ENCODE measurements around the gene PRSS27. TPM values are rescaled to one million over a fixed set of nuclear protein-coding genes. Genes with fewer than 3 reads are reported as not detected.

PRSS27 gene
- total RNA-seq, 1 experiment from 2014 or later = 14.8 TPM

DNA sequence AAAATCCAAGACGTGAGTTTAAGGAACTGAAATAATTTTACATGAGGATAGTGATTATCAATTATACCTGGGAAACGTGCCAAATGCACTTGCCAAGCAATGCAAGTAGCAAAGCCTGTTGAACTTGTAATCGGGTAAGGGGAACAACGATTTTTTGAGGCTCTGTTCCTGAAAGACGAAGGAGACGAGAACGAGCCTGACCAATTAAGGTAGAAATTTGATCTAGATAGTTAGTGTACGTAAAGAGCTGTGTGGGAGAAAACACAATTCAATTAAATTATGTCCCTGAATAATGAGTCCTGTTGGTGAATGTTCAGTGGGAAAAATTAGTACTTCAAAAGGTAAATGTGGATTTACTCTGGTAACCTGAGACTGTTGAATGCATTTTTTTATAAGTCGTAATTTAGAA is 55.4 kb downstream of the PRSS27 start:
- DNase-seq = peak in 1 of 2 experiments; percentile 43
- ChIA-PET CTCF (no interaction called here), POLR2A (ENCODE audit: unreplicated experiment) (interaction anchor here (0.6 kb wide), 1 partner anchor 254 kb away, joined by 3 read pairs; no protein-coding TSS in a partner anchor)
- Histone ChIP-seq H3K4me3 (no peak overlapping the region), H3K4me2 (no peak overlapping the region), H3K79me2 (ENCODE audit: low read depth) (no peaks in the 10 kb centered on the region), H3K9me3 (ENCODE audit: insufficient read depth, low read depth) (no peaks in the 10 kb centered on the region), H4K20me1 (ENCODE audit: insufficient read depth) (no peaks in the 10 kb centered on the region; the same call in 1 of the 2 replicates), H3K36me3 (ENCODE audit: low read depth) (0 out of 2 replicates have a peak, but pooled peaks cover 4% of the 10 kb centered on the region), H3F3A (ENCODE audit: insufficient read depth, low read depth) (peaks cover 12% of the 10 kb centered on the region; the same call in 1 of the 2 replicates), H3K9me2 (ENCODE audit: insufficient read depth) (no peaks in the 10 kb centered on the region), H3K27ac (no peak overlapping the region), H3K27me3 (ENCODE audit: insufficient read depth, low read depth) (no peaks in the 10 kb centered on the region), H2AFZ (no peak overlapping the region), H3K4me1 (replicated peaks; ENCODE audit: insufficient read depth) (no peaks in the 10 kb centered on the region)
- BruUV-seq (replicated peaks) = no TSS peak
- intact Hi-C loops (cut with micrococcal nuclease; ENCODE audit: unreplicated experiment) = no loop called here
- TF ChIP-seq, protein P1, sequence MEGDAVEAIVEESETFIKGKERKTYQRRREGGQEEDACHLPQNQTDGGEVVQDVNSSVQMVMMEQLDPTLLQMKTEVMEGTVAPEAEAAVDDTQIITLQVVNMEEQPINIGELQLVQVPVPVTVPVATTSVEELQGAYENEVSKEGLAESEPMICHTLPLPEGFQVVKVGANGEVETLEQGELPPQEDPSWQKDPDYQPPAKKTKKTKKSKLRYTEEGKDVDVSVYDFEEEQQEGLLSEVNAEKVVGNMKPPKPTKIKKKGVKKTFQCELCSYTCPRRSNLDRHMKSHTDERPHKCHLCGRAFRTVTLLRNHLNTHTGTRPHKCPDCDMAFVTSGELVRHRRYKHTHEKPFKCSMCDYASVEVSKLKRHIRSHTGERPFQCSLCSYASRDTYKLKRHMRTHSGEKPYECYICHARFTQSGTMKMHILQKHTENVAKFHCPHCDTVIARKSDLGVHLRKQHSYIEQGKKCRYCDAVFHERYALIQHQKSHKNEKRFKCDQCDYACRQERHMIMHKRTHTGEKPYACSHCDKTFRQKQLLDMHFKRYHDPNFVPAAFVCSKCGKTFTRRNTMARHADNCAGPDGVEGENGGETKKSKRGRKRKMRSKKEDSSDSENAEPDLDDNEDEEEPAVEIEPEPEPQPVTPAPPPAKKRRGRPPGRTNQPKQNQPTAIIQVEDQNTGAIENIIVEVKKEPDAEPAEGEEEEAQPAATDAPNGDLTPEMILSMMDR (conservative IDR thresholded peaks at IDR 0.05) = no peak
- TF ChIP-seq EZH2 (IDR thresholded peaks at IDR 0.05; ENCODE audit: low read depth) = no peak

DNA sequence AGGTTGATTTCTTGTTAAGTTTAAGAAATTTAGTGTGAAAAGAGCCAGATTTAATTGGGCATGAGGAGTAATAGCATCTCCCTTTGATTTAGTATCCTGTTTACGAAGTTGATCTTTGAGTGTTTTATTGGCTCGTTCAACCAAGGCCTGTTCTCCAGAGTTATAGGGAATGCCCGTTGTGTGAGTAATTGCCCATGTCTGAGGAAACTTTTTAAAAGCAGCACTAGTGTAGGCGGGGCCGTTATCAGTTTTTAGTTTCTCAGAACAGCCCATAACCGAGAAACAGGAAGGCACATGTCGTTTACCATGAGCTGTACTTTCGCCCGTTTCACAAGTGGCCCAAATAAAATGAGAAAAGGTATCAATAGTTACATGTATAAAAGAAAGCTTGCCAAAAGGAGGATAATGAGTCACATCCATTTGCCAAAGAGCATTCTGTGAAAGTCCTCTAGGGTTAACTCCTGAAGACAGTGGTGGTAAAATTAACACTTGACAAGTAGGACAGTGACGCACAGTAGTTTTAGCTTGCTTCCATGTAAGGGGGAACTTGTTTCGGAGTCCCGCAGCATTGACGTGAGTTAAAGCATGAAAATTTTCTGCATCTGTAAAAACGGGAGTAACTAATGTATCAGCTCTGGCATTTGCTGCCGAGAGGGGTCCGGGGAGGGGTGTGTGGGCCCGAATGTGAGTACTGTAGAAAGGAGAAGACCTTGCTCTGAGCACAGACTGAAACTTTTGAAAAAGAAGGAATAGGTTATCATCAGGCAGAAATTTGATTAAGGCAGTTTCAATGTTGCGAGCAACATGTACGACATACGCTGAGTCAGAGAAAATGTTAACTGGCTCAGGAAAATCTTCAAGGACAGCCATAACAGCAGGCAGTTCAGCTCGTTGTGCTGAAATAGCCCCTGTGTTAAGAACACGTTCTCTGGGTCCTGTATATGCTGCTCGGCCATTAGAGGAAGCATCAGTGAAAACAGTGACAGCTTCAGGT is 56.2 kb downstream of the PRSS27 start:
- no peak for DNase-seq
- 0 out of 2 replicates have a peak, but pooled peaks cover 4% of the 10 kb centered on the region for H3K36me3 ChIP-seq (ENCODE audit: low read depth)
- H3F3A ChIP-seq (ENCODE audit: insufficient read depth, low read depth) = peaks cover 12% of the 10 kb centered on the region; the same call in 1 of the 2 replicates
- CTCF ChIA-PET = interaction anchor here (0.6 kb wide), 1 partner anchor 239 kb away, joined by 7 read pairs; no protein-coding TSS in a partner anchor
- H2AFZ ChIP-seq = no peak overlapping the region
- TF ChIP-seq, protein P1 (conservative IDR thresholded peaks at IDR 0.05) = no peak
- no peak for TF ChIP-seq EZH2 (IDR thresholded peaks at IDR 0.05; ENCODE audit: low read depth)
- H3K4me3 ChIP-seq = no peak overlapping the region
- no peak overlapping the region for H3K4me2 ChIP-seq
- no peaks in the 10 kb centered on the region for H3K4me1 ChIP-seq (replicated peaks; ENCODE audit: insufficient read depth)
- no TSS peak for BruUV-seq (replicated peaks)
- H3K27me3 ChIP-seq (ENCODE audit: insufficient read depth, low read depth) = no peaks in the 10 kb centered on the region
- POLR2A ChIA-PET (ENCODE audit: unreplicated experiment) = no interaction called here
- H3K27ac ChIP-seq = no peak overlapping the region
- H4K20me1 ChIP-seq (ENCODE audit: insufficient read depth) = no peaks in the 10 kb centered on the region; the same call in 1 of the 2 replicates
- intact Hi-C loops (cut with micrococcal nuclease; ENCODE audit: unreplicated experiment) = no loop called here
- no peaks in the 10 kb centered on the region for H3K9me3 ChIP-seq (ENCODE audit: insufficient read depth, low read depth)
- no peaks in the 10 kb centered on the region for H3K79me2 ChIP-seq (ENCODE audit: low read depth)
- no peaks in the 10 kb centered on the region for H3K9me2 ChIP-seq (ENCODE audit: insufficient read depth)

Other genes with a start within 250 kb of the PRSS27 start
- 0.87 and 0.90 TPM in 2 replicates for gene NTN3, start 248.9 kb downstream of the PRSS27 start, total RNA-seq (2021)
- gene TBC1D24, start 245.1 kb downstream of the PRSS27 start, total RNA-seq (2021) = 30.0 and 34.2 TPM in 2 replicates
- gene ATP6V0C, start 206.3 kb downstream of the PRSS27 start, total RNA-seq (2021) = 205 and 249 TPM in 2 replicates
- gene AMDHD2, start 199.9 kb downstream of the PRSS27 start, total RNA-seq (2021) = 47.9 and 61.5 TPM in 2 replicates
- gene CEMP1, start 188.8 kb downstream of the PRSS27 start, total RNA-seq (2021) = 0.43 and 0.94 TPM in 2 replicates
- gene PDPK1, start 182.2 kb downstream of the PRSS27 start, total RNA-seq (2021) = 43.2 and 46.8 TPM in 2 replicates
- 60.4 and 66.5 TPM in 2 replicates for gene KCTD5, start 37.7 kb downstream of the PRSS27 start, total RNA-seq (2021)
- 679 and 746 TPM in 2 replicates for gene SRRM2, start 32.4 kb upstream of the PRSS27 start, total RNA-seq (2021)
- gene ELOB, start 57.1 kb upstream of the PRSS27 start, total RNA-seq (2021) = 259 and 401 TPM in 2 replicates
- 0.23 and 0.33 TPM in 2 replicates for gene PRSS33, start 67.3 kb upstream of the PRSS27 start, total RNA-seq (2021)
- gene PRSS41, start 78.2 kb upstream of the PRSS27 start, total RNA-seq (2021) = not detected in 2 replicates
- gene PRSS21, start 97.0 kb upstream of the PRSS27 start, total RNA-seq (2021) = 61.2 and 77.4 TPM in 2 replicates
- gene ZG16B, start 110.1 kb upstream of the PRSS27 start, total RNA-seq (2021) = 19.9 and 23.4 TPM in 2 replicates
- gene PRSS22, start 137.9 kb upstream of the PRSS27 start, total RNA-seq (2021) = 98.2 and 99.7 TPM in 2 replicates
- gene FLYWCH2, start 163.0 kb upstream of the PRSS27 start, total RNA-seq (2021) = 41.5 and 50.1 TPM in 2 replicates
- gene FLYWCH1, start 191.7 kb upstream of the PRSS27 start, total RNA-seq (2021) = 79.9 and 84.8 TPM in 2 replicates
- 8.4 and 16.2 TPM in 2 replicates for gene KREMEN2, start 244.1 kb upstream of the PRSS27 start, total RNA-seq (2021)
- 33.6 and 40.7 TPM in 2 replicates for gene PAQR4, start 249.1 kb upstream of the PRSS27 start, total RNA-seq (2021)

Measured in PC-9 (cell line).